Stimulated activated CD4-positive, alpha-beta T cell treated with anti-CD3 and anti-CD28 coated beads, Interleukin-1b, Interleukin-23, amount 100 ng/mL, for 24 hours (primary cell): ENCODE results near the gene AGTRAP.

Experiments used
- DNase-seq, 4 experiments: peaks; one replicate each; pipeline ENCODE4 v3.0.0-alpha.2; 2020; ENCODE audit warnings: low read depth in 4 of 4, low spot score in 1 of 4

AGTRAP gene, protein sequence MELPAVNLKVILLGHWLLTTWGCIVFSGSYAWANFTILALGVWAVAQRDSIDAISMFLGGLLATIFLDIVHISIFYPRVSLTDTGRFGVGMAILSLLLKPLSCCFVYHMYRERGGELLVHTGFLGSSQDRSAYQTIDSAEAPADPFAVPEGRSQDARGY

DNA sequence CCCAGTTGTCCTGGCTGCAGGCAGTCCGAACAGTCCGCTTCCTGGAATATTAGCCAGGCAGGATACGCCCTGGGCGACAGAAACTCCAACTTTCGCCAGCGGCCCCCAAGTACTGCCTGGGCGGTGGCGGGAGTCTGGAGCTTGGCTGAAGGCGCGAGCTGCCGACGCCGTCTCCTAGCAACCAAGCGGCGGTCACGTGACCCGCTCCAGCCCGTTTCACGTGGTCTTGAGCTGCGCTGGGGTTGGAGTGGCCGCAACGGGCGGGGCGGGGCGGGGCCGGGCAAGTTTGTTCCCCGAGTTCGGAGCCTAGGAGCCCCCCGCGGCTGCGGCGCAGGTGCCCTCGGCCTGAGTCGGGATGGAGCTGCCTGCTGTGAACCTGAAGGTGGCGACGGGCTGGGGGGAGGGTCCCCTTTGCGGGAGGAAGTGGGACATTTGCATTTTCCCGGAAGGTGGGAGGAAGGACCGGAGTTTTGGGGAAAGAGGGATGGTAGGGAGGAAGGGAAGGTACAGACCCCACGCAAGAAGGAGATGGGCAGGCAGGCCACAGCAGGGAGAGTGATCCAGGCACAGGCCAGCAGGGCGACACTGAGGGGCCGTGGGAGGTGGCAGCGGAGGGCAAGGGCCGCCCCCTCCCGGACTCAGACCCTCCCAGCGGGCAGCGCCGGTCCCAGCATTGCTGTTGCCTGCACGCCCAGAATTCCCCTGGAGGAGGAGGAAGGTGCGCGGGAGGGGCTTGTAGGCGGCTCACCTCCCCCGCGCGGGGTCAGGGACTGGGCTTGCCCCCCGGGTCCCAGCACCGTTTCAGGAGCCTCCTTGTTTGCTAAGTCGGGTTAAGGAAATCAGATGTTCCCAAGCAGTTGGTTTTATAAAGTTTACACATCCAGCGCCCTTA, at the start of gene AGTRAP:
Gene AGTRAP, plus strand, starts transcription at position 283 of the 892 bp plus-strand sequence. Its CDS starts 73 bp downstream, at position 356.
- peak; percentile 61 to 88 (median 78) for DNase-seq

DNA sequence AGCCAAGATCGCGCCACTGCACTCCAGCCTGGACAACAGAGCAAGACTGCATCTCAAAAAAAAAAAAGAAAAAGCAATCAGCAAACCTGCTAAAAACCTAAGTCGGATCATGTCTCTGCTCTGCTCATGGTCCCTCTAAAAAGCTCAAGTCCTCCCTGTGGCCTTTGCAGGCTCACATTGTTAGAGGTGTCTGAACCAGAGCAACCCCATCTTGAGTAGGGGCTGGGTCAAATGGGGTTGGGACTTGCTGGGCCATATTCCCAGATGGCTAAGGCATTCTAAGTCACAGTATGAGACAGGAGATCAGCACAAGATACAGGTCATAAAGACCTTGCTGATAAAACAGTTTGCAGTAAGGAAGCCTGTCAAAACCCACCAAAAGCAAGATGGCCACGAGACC, 47.4 kb upstream of the AGTRAP start:
- no peak for DNase-seq

DNA sequence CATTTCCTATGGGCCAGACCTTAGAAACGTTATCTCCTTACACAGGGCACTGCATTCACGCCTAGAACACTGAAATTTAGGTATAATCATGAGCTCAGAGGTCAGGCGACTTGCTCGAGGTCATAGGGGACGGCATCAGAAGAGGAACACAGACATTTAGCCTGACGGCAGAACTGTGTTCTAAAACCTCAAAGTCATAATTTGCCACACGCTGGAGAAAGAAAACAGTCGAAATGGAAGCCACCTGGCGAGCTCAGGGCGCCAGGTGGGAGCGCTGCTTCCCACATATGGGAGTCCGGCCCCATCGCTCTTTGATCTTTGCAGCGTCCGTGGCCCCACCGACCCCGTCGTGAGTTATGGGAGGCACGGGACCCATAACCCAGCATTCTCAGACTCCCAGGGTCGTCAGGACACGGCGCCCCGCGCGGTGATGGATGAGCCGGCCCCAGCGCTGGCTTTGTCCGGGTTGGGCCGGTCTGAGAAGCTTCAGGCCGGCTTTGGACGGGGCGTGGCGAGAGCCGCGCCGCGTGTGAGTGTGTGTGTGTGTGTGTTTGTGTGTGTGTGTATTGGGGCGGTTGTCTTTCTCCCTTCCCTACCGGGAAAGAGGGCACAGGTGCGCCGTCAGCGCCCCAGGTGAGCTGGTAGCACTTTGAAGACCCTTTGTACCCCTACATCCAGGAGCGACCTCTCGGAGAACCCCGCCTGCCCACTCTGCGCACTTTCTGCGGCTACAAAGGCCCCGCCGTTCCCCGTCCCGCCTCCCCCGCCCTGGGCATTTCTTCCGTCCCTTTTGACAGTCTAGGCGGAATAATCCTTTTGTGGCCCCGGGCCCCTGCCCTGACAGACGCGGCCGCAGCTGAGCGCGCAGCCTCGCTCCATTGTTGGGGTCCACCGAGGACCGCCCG, 45.3 kb upstream of the AGTRAP start:
- no peak for DNase-seq

DNA sequence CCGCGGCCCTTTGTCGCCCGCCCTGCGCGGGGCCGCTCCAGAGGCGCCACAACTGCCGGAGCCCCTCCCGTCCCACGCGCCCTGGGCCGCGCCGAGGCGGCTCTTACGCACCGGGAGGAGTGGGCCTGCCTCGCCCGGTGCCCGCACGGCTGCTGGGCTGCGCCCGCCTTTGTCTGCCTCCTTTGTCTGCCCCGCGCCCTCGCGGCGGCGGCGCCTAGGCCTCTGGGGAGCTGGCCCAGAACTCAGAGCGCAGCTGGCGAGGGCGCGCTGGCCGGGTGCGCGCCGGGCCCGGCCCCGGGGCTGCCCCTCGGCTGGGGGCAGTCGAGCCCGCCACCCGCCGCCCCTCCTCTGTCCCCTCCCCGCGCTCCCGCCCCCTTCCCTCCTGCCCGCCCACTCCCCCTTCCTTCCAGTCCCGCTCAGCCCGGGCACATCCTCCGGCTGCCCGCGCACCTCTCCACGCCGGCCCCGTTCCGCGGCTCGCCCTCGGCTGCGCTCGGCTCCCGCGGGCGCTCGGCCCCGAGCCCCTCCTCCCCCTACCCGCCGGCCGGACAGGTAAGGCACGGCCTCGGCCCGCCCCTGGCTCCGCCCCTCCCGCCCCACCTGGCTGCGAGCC, 44.5 kb upstream of the AGTRAP start, which contains the start of gene DRAXIN:
Gene DRAXIN, plus strand, starts transcription at position 409 of the 613 bp plus-strand sequence. CDS start 14,549 bp downstream, outside the sequence.
- no peak for DNase-seq

DNA sequence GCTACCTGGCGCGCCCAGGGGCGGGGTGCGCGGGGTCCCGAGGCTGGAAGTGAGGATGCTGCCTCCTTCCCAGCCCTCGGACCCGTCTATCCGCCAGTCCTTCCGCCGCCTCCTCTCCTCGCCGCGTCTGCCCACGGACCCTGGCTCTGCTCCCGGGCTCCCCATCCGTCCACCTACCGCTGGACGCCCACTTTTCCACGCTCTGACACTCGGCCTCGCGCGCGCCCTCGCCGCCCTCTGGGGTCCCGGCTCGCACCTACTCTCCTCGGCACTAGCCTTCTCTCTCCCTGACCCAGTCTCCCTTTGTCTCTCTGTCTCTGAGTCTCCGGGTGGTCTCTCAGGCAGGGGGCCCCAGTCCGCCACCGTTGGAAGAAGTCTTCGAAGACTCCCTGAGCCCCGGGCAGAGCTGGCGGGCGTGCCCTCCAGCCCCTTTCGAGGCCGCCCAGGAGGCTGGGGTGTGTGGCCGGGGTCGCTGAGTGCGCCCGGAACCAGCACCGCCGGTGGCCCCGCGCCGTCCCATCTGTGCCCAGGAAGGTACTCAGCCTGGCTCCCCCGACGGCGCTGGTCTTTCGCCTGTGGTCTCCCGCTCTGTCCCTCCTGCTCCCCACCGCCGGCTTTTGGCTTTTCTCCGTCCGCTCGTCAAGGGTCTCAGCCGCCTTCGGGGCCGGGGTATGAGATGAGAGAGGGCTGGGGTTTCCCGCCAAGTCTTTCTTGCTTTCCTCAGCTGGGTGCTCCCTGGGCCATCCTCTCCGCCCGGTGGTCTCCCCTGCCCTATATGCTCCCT, 43.8 kb upstream of the AGTRAP start:
- no peak for DNase-seq

DNA sequence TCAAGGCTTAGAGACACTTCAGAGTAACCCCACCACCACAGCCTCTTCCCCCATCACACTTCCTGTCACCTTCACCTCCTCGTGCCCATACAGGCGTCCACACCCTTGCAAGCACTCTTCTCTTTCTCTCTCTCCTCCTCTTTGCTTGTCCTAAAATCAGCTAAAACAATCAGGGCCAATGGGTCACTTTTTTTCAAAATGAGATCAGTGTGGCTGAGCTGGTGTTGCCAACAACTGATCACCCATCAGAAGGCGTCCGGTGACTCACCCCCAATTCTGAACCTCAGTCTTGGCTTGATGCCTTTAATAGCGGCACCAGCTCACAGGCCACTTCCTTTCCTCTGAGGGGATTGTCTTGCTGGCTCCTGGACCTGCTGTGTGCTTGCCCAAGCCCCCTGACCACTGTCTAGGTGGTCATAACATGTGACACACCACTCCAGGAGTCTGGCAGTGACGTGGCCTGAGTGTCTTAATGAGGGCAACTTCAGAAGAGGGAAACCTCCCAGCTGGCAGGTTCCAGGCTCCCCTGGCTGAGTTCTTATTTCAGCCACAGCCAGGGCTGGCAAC, 42.8 kb upstream of the AGTRAP start:
- no peak for DNase-seq

DNA sequence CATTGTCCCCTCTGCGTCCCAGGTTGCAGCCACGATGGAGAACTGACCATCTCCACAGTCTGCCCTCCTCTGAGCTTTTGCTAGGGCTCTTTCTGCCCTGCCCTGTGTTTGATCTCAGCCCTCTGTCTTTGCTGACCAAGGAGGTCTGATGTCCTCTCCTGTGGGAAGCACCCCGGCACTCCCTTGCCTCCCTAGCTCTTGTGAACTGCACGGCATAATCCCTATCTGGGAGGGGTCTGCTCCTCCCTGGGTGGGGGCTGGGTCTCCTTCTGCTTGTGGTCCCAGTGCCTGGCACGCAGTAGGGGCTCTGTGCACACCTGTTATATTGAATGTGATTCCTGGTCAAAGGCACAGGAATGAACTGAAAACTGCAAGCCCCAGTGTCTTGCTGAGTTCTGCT, 42.0 kb upstream of the AGTRAP start:
- DNase-seq: no peak

DNA sequence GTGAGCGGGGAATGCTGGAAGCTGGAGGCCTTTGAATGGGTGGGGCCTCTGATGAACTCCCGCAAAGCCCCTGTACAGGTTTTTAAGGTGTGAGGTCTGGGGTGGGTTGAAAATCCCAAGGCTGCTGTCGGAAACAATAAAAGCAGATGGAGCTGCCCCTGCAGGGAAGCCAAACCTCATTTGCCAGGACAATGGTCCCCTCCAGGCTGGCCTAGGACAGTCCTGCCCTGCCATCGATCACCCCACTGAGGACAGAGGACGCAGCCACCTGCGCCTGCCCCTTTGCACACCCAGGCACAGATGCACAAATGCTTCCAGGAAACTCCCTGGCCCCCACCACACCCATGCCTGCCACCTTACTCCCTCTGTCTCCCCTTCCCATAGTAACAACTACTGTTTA, 40.1 kb upstream of the AGTRAP start:
- no peak for DNase-seq

DNA sequence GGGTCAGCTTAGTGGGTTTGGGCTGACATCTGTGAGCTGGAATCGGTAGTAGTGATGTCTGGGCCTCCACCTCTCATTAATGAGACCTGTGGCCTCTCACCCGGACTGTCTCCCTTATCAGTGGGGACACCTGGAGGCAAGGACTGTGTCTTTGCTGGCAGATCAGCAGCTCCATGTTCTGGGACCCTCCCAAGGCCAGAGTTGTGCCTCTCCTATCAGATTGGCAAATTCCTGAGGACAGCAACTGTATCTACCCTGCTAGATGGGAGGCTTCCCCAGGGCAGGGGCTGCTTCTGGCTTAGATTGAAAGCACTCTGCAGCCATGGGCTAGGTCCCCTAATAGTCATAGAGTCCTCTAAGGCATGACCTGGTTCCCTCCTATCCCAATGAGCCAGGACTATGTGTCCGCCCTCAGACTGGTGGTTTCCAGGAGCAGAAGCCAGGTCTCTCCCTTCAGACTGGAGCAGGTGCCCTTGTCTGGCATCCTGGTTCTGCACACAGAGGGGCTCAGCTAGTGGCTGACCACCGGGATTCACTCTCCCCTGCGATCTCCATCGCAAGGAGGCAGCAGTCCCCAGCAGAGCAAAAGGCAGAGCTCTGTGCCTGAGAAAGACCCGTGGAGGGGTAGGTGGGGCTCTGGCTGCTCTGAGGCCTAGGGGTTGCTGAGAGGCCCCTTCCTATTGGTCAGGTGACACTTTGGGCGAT, 38.6 kb upstream of the AGTRAP start:
- no peak for DNase-seq

DNA sequence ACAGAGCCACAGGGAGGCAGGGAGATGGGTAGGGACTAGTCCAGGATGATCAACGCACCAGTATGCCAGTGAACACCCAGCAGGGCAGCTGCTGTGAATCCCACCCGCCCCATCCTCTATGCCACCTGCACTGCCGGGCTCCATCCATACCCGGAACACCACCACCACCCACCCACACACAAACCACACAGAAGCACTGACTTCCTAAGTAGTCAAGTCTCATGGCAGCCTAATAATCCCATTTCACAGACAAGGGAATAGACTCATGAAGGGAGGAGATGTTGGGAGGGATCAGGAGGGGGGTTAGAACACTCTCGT, 38.1 kb upstream of the AGTRAP start:
- DNase-seq: no peak

DNA sequence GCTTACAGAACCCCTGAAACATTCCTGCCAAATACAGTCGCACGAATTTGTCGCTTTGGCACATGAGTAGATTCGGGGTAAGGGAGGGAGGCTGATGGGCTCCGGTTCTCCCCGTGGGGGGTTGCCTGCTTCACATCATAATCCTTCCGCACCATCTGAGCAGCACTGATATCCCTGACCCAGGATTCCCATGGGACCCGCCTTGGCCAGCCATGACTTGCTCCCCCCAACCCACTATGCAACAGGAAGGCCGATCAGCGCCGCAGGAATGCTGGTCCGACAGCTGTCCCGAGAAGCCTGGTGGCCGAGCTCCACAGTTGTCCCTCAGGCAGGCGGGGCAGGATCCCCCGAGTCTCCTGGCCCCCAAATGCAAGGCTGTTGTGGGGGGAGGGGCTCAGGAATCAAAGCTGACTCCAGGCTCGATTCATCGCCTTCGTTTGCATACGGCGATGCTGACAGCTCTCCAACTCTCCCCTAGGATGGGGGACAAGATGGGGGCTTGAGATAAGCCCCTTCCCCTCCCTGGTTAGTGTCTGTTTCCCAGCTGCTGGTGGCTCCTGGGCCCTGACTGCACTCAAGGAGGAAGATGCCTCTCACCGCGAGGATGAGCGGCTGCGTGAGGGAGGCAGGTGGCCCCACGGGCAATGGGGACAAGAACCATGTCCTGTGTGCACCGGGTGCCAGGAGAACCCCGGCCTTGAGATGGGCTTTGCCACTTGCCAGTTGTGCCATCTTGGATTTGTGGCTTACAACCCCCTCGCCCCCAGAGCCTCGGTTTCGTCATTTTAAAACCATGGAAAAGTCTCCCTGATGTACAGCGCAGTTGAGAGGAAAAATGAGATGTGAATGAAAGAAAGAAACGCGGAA, 35.1 kb upstream of the AGTRAP start:
- no peak for DNase-seq

DNA sequence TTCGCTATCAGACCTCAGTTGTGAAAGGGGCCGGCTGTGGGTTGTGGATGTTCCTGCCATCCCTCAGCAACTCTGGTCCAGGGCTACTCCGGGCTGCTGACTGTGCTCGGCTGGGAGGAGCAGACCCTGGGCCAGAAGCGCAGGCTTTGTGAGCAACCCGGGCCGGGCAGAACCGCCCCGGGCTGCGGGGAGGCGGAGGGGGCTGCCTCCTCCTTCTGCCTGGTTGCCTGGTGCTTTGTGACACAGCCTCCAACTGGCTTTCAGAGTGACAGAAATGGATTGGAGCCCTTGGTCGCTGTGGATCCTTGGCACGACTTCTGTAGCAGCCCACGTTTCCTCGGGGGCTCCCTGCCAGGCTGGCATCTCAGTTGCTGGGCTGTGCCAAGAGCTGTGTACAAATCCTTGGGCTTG, 34.4 kb upstream of the AGTRAP start:
- no peak for DNase-seq

DNA sequence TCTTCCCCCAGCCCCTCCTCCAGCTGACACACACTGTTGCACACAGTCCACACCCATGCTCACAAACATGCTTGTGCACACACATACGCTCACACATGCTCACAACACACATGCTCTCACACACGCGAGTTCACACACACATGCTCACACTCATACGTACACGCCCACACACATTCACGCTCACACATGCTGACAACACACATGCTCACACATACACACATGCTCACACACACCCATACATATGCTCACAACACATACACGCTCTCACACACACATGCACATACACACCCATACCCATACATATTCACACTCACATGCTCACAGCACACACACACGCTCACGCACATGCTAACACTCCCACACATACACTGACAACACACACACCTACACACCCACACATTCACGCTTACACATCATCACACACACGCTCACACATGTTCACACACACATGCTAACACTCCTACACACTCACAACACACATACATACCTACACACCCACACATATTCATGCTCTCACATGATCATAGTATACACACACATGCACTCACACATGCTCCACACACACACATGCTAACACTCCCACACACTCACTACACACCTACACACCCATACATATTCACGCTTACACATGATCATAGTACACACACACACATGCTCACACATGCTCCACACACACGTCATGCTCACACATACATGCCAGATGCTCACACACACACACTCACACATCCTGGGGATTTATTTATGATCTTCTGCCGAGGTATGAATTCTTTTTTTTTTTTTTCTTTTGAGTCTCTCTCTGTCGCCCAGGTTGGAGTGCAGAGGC, 33.7 kb upstream of the AGTRAP start:
- DNase-seq: no peak

DNA sequence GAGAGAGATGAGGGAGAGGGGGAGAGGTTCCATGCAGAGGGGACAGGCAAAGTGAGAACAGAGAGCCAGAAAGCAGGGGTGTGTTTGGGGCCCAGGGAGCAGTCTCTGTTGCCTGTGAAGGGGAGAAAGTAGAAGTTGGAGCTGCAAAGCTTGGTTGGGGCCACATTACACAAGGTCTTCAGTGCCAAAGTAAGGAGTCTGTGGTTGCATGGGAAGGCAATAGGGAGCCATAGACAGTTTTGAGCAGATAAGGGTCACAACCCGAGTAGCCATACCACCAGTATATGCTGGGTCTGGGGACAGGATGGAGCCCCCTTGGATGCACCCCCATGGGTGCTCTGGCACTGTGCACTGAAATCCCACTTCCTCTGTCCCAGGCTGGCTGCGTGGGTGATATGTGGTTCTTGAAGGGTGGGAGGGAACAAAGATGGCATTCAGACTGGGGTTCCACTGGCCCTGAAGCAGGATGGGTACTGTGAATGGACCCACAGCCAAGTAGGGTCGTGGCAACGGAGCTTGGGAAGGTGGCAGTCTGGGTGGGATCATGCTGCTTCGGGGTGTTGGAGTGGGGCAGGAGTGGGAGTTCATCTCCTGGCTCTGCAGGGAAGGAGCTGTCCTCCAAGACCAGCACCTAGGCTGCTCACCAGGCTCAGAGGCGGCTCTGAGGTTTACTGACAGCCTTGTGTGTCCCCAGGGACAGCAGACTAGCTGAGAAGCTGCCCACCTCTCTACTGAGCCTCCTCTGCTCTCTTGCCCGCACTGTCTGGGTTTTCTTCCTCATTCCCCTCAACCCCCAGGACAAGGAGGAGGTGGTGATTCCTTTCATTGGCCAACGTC, 32.4 kb upstream of the AGTRAP start:
- no peak for DNase-seq

DNA sequence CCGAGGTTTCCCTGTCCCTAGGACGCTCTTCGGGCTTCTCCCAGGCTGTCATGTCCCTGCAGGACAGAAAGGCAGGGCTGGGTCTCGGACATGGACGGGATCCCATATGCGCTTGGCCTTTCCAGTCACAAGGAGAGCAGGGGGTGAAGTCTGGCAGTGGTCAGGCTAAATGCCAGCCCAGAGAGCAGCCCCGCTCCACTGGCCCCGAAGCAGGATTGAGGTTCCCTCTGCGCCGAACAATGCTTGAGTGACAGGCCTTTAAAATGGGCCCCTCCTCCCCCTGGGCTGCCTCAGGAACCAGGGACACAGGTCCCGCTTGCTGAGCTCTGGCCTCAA, 31.8 kb upstream of the AGTRAP start:
- DNase-seq: no peak

DNA sequence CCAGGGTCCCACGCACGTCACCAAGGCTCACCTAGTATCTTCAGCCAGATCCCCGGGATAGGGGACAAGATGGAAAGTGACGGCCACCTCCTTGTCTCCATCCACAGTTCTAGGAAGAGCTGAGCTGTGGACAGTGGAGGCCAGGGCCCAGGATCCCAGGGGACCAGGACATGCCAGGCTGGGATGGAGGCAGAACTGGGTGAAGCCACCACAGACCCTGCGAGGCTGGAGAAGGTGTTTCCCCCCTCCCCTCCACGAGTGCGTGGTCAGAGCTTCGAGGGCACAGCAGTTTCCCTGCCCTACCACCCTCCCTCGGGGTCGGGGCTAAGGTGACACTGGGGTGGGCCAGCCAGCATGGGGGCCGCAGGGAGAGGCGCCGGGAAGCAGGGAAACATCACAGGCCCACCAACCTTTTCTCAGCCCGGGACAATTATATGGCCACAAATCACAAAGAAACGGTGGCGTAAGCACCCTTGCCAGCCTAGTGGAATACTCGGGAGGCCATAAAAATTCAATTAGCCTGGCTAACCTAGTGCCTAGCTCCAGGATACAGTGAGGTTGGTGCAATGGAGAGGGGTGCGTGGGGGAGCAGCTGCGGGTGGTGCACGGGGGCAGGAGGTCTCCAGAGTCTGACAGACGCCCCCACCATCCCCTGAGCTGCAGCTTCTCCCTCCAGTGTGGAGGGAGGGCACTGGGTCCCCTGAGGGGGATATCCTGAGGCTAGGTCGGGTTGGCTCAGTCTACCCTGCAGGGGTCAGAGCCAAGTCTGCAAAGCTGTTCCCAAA, 31.1 kb upstream of the AGTRAP start:
- no peak for DNase-seq
